GM12872 (cell line): Measurements from ENCODE around the gene DMKN.

Experiments
- CTCF ChIP-seq: IDR thresholded peaks from 3 replicates; pipeline ENCODE4 v1.5.1; 2011; ENCODE audit warnings: low read depth, mild to moderate bottlenecking, low read length, moderate library complexity; ENCODE audit not compliant: insufficient read depth

Gene DMKN

GRCh38 chr19:35519291-35519690, 5.8 kb upstream of the DMKN start:
- TF ChIP-seq CTCF = no peak

- TF ChIP-seq CTCF = no peak
Measured at GRCh38 chr19:35518313-35518712, 4.9 kb upstream of the DMKN start.

GRCh38 chr19:35517342-35517741, 3.9 kb upstream of the DMKN start:
- TF ChIP-seq CTCF = no peak

- TF ChIP-seq CTCF = no peak
Measured at GRCh38 chr19:35516310-35516709, 2.9 kb upstream of the DMKN start.

- no peak for TF ChIP-seq CTCF
Measured at GRCh38 chr19:35514282-35514809, 897 bp upstream of the DMKN start.

- no peak for TF ChIP-seq CTCF
Measured at GRCh38 chr19:35512831-35513627, 420 bp downstream of the DMKN start.

- no peak for TF ChIP-seq CTCF
Measured at GRCh38 chr19:35511337-35511736, 2.1 kb downstream of the DMKN start.

- no peak for TF ChIP-seq CTCF
Measured at GRCh38 chr19:35510626-35510964, 2.9 kb downstream of the DMKN start.
